HG03280 (cell line): ENCODE data around the gene ATRX.
"Not testable (repeated sequence)": the region's sequence is repeated elsewhere in the genome, so short reads cannot be mapped to it uniquely, and the experiment has no call there.

Source experiments
- ATAC-seq: cut with Tn5 transposase; IDR thresholded peaks from one replicate; pipeline ENCODE4 v1.9.1; 2021; ENCODE audit warnings: mild to moderate bottlenecking, moderate library complexity; ENCODE audit not compliant: unreplicated experiment

Gene ATRX

GRCh38 chrX:77510007-77510406, 276.0 kb downstream of the ATRX start:
- no peak for ATAC-seq

GRCh38 chrX:77505227-77505626, 280.8 kb downstream of the ATRX start:
- ATAC-seq: no peak

- no peak for ATAC-seq
Measured at GRCh38 chrX:77502951-77503525, 283.0 kb downstream of the ATRX start.

- ATAC-seq: not testable (repeated sequence)
Measured at GRCh38 chrX:77500164-77500563, 285.9 kb downstream of the ATRX start.

GRCh38 chrX:77493677-77494553, 292.1 kb downstream of the ATRX start:
- no peak for ATAC-seq

GRCh38 chrX:77484045-77484444, 302.0 kb downstream of the ATRX start:
- no peak for ATAC-seq

GRCh38 chrX:77455437-77455836, 330.6 kb downstream of the ATRX start:
- ATAC-seq: no peak
